Astrocyte of the spinal cord (primary cell): ENCODE results near the gene MTHFSD.
A peak's percentile ranks its signal among the peaks of the same experiment; 100 is the strongest.

ENCODE experiments used
- DNase-seq: peaks from one replicate; pipeline ENCODE4 v3.0.0; 2011; ENCODE audit warnings: low read depth, low spot score
- H3K4me3 ChIP-seq: 2 replicates; pipeline ENCODE4 v1.5.1; 2011; ENCODE audit warnings: low read depth, mild to moderate bottlenecking, low read length, moderate library complexity
- CTCF ChIP-seq: IDR thresholded peaks from 2 replicates; pipeline ENCODE4 v1.5.1; 2012; ENCODE audit warnings: low read depth, mild to moderate bottlenecking, low read length, inconsistent platforms
- in situ Hi-C: cut with HindIII; loops from 2 replicates; pipeline ENCODE4 v1.10.0; 2017; ENCODE audit warnings: low sequenced_read_pairs

Gene MTHFSD

GRCh38 chr16:86565644-86566511 is 10.8 kb upstream of the MTHFSD start:
- H3K4me3 ChIP-seq, result peak overlapping the region; percentile 99
- TF ChIP-seq CTCF, result no peak
- no peak for DNase-seq
- in situ Hi-C loops, result loop anchor here (25.0 kb wide), 1 partner anchor 496 kb away; no protein-coding TSS in a partner anchor

- H3K4me3 ChIP-seq, result peak overlapping the region; percentile 99
- TF ChIP-seq CTCF, result no peak
- in situ Hi-C loops, result loop anchor here (25.0 kb wide), 1 partner anchor 497 kb away; no protein-coding TSS in a partner anchor
- DNase-seq, result peak; percentile 61
These were observed 10.2 kb upstream of the MTHFSD start for GRCh38 chr16:86565181-86565631.

GRCh38 chr16:86563469-86564345 is 8.7 kb upstream of the MTHFSD start:
- H3K4me3 ChIP-seq, result peak overlapping the region; percentile 41

GRCh38 chr16:86562356-86562755 is 7.3 kb upstream of the MTHFSD start:
- TF ChIP-seq CTCF, result no peak
- no peak for DNase-seq
- in situ Hi-C loops, result loop anchor here (25.0 kb wide), 1 partner anchor 500 kb away; no protein-coding TSS in a partner anchor
- H3K4me3 ChIP-seq, result no peak overlapping the region

More at GRCh38 chr16:86563469-86564345, 8.7 kb upstream of the MTHFSD start:
- peak; percentile 100 for TF ChIP-seq CTCF
- in situ Hi-C loops, result loop anchor here (25.0 kb wide), 1 partner anchor 499 kb away; no protein-coding TSS in a partner anchor
- peak; percentile 95 for DNase-seq

- TF ChIP-seq CTCF, result no peak
- no peak overlapping the region for H3K4me3 ChIP-seq
- in situ Hi-C loops, result loop anchor here (25.0 kb wide), 1 partner anchor 502 kb away; no protein-coding TSS in a partner anchor
- no peak for DNase-seq
These were observed 4.8 kb upstream of the MTHFSD start for GRCh38 chr16:86559802-86560305.
